Lower leg skin (tissue), 3 donors: ENCODE measurements around the gene AGO1.

Source experiments
- CTCF ChIP-seq, 3 donors: fragments of 450-650 bp; IDR thresholded peaks; one replicate each; pipeline ENCODE4 v1.5.1; 2016; ENCODE audit warnings: antibody characterized with exemption in 3 of 3, mild to moderate bottlenecking in 3 of 3, moderate library complexity in 2 of 3
- POLR2A ChIP-seq, 2 donors: fragments of 450-650 bp; IDR thresholded peaks; one replicate each; pipeline ENCODE4 v1.6.1; 2016 to 2017; ENCODE audit warnings: antibody characterized with exemption in 2 of 2, mild to moderate bottlenecking in 1 of 2, moderate library complexity in 1 of 2

- no peak for TF ChIP-seq CTCF (IDR thresholded peaks at IDR 0.05)
- TF ChIP-seq POLR2A (IDR thresholded peaks at IDR 0.05): no peak
Observed at GRCh38 chr1:35870651-35871309, 12.2 kb upstream of the AGO1 start.
